CD4-positive, alpha-beta T cell (primary cell): ENCODE measurements around the gene TEDC1. TPM values are rescaled to one million over a fixed set of nuclear protein-coding genes. Genes with fewer than 3 reads are reported as not detected.

Experiments
- ATAC-seq: fragments of 200-7000 bp; cut with Tn5 transposase; one replicate; pipeline ENCODE4 v1.10.0; 2022; ENCODE audit warnings: mild to moderate bottlenecking; ENCODE audit not compliant: poor library complexity
- CTCF ChIA-PET: fragments of 350-600 bp; sonication (Branson Sonifier 250); formaldehyde crosslinking; loops from one replicate; lab custom pipeline; 2021; ENCODE audit warnings: antibody characterized with exemption, inconsistent platforms; lab: Charles Lee
- POLR2A ChIA-PET: fragments of 350-600 bp; sonication (Branson Sonifier 250); formaldehyde crosslinking; loops from one replicate; lab custom pipeline; 2021; ENCODE audit warnings: antibody characterized with exemption, inconsistent platforms; lab: Charles Lee
- DNase-seq, 14 experiments: peaks; one replicate each; pipeline ENCODE4 v3.0.0-alpha.2; 2013 to 2020; ENCODE audit warnings: mixed read lengths in 2 of 14
- H3K27ac ChIP-seq, 2 donors: one replicate each; pipeline versions ENCODE4 v1.5.1 to v1.7.0; 2013; ENCODE audit warnings: low read length in 2 of 2, low read depth in 1 of 2, mild to moderate bottlenecking in 1 of 2
- H3K27me3 ChIP-seq, 2 experiments: 1 replicate in 1 of 2; 2 replicates in 1 of 2; pipeline versions ENCODE4 v1.6.1 to v1.7.0; 2013; ENCODE audit warnings: low read length in 2 of 2, control low read depth in 1 of 2, mild to moderate bottlenecking in 1 of 2, moderate library complexity in 1 of 2; ENCODE audit not compliant: insufficient read depth in 2 of 2, control insufficient read depth in 1 of 2
- H3K36me3 ChIP-seq: one replicate; pipeline ENCODE4 v1.6.1; 2013; ENCODE audit warnings: low read length, control low read depth; ENCODE audit not compliant: insufficient read depth
- H3K4me1 ChIP-seq: one replicate; pipeline ENCODE4 v1.6.1; 2013; ENCODE audit warnings: low read length, control low read depth; ENCODE audit not compliant: insufficient read depth
- H3K4me3 ChIP-seq: one replicate; pipeline ENCODE4 v1.5.1; 2013; ENCODE audit warnings: mild to moderate bottlenecking, low read length, moderate library complexity
- H3K9me3 ChIP-seq, 2 experiments: 1 replicate in 1 of 2; 2 replicates in 1 of 2; pipeline versions ENCODE4 v1.6.1 to v1.7.0; 2013; ENCODE audit warnings: low read length in 2 of 2, mild to moderate bottlenecking in 2 of 2, control low read depth in 1 of 2, moderate library complexity in 1 of 2; ENCODE audit not compliant: control insufficient read depth in 1 of 2, insufficient read depth in 1 of 2
- H3K27ac Mint-ChIP-seq: one replicate; pipeline ENCODE4 v1.8.0; 2020; ENCODE audit warnings: mixed read lengths
- H3K27me3 Mint-ChIP-seq: one replicate; pipeline ENCODE4 v1.8.0; 2021; ENCODE audit warnings: mixed read lengths
- H3K36me3 Mint-ChIP-seq: one replicate; pipeline ENCODE4 v1.8.0; 2021; ENCODE audit warnings: low read depth, mixed read lengths
- H3K4me1 Mint-ChIP-seq: one replicate; pipeline ENCODE4 v1.8.0; 2021; ENCODE audit warnings: low read depth, mixed read lengths
- H3K4me3 Mint-ChIP-seq: one replicate; pipeline ENCODE4 v1.8.0; 2020; ENCODE audit warnings: mild to moderate bottlenecking, mixed read lengths
- H3K9me3 Mint-ChIP-seq: one replicate; pipeline ENCODE4 v1.8.0; 2020; ENCODE audit warnings: mixed read lengths
- CTCF ChIP-seq: fragments of 200-600 bp; IDR thresholded peaks from one replicate; pipeline ENCODE4 v1.8.0; 2022; ENCODE audit warnings: antibody characterized with exemption, mild to moderate bottlenecking
- intact Hi-C, 2 experiments: fragments of 100-400 bp; cut with DNase I in 1 of 2; cut with micrococcal nuclease in 1 of 2; formaldehyde crosslinking; loops; one replicate each; pipeline versions ENCODE4 v1.15.1 to v1.9.0; 2023 to 2025; cut with DNase I, micrococcal nuclease
- total RNA-seq, 174 experiments: library from RNA in 2 of 174; stranded (reverse) in 2 of 174; gene quantifications; one replicate each; pipeline ENCODE4 v1.2.3 and lab custom pipeline; 2021 to 2026

The TEDC1 gene
- total RNA-seq, 2 experiments from 2014 or later, result 102 to 108 TPM

- Mint-ChIP-seq H3K4me1 (peaks cover under 1% of the 10 kb centered on the region), H3K36me3 (no peaks in the 10 kb centered on the region), H3K9me3 (no peaks in the 10 kb centered on the region), H3K27me3 (no peaks in the 10 kb centered on the region), H3K27ac (no peak overlapping the region), H3K4me3 (no peak overlapping the region)
- Histone ChIP-seq H3K27ac (no peak overlapping the region), H3K4me1 (peaks cover 14% of the 10 kb centered on the region), H3K36me3 (peaks cover 25% of the 10 kb centered on the region), H3K27me3 (no peaks in the 10 kb centered on the region), H3K4me3 (no peak overlapping the region), H3K9me3 (no peaks in the 10 kb centered on the region)
- CTCF ChIA-PET, result interaction anchor here (1.5 to 2.0 kb wide), 2 partner anchors 20 to 21 kb away, joined by 4 to 5 read pairs; no protein-coding TSS in a partner anchor
- ATAC-seq (no peak), DNase-seq (no peak)
- no peak for TF ChIP-seq CTCF
- intact Hi-C loops, result no loop called here
- POLR2A ChIA-PET, result interaction anchor here (1.3 to 1.8 kb wide), 2 partner anchors 12 to 21 kb away, joined by 3 to 9 read pairs; partner anchors contain the start of gene TEDC1
Observed at GRCh38 chr14:105468621-105469241, 22.3 kb upstream of the TEDC1 start.

- H3K27ac ChIP-seq, result no peak overlapping the region
- no peak for TF ChIP-seq CTCF
- H3K27ac Mint-ChIP-seq, result no peak overlapping the region
- ATAC-seq (no peak), DNase-seq (no peak)
- H3K9me3 ChIP-seq, result no peaks in the 10 kb centered on the region
- H3K36me3 ChIP-seq, result peaks cover 17% of the 10 kb centered on the region
- no peaks in the 10 kb centered on the region for H3K27me3 Mint-ChIP-seq
- H3K36me3 Mint-ChIP-seq, result no peaks in the 10 kb centered on the region
- no peak overlapping the region for H3K4me3 Mint-ChIP-seq
- intact Hi-C loops, result no loop called here
- peaks cover 18% of the 10 kb centered on the region for H3K4me1 ChIP-seq
- no peak overlapping the region for H3K4me3 ChIP-seq
- H3K4me1 Mint-ChIP-seq, result peaks cover 4% of the 10 kb centered on the region
- no peaks in the 10 kb centered on the region for H3K27me3 ChIP-seq
- H3K9me3 Mint-ChIP-seq, result no peaks in the 10 kb centered on the region
- ChIA-PET POLR2A (interaction anchor here (1.3 kb wide), 1 partner anchor 11 kb away, joined by 3 read pairs; no protein-coding TSS in a partner anchor), CTCF (interaction anchor here (1.2 to 4.6 kb wide), 4 partner anchors 20 to 99 kb away, joined by 4 to 28 read pairs (median 6); partner anchors contain the start of gene TEDC1)
Observed at GRCh38 chr14:105469456-105470349, 21.3 kb upstream of the TEDC1 start.

GRCh38 chr14:105470350-105471296, 20.4 kb upstream of the TEDC1 start:
- no peak overlapping the region for H3K4me3 ChIP-seq
- DNase-seq (peak in 1 of 14 experiments; percentile 44), ATAC-seq (no peak)
- ChIA-PET POLR2A (no interaction called here), CTCF (interaction anchor here (1.2 to 4.6 kb wide), 4 partner anchors 10 to 100 kb away, joined by 4 to 28 read pairs (median 8); partner anchors contain the start of gene TEDC1)
- TF ChIP-seq CTCF, result no peak
- peaks cover 4 to 8% of the 10 kb centered on the region in 2 experiments for H3K27me3 ChIP-seq
- no peaks in the 10 kb centered on the region for H3K27me3 Mint-ChIP-seq
- no peaks in the 10 kb centered on the region for H3K9me3 Mint-ChIP-seq
- peaks cover 10% of the 10 kb centered on the region for H3K36me3 ChIP-seq
- H3K27ac ChIP-seq, result no peak overlapping the region
- H3K27ac Mint-ChIP-seq, result no peak overlapping the region
- no peaks in the 10 kb centered on the region for H3K9me3 ChIP-seq
- peaks cover 27% of the 10 kb centered on the region for H3K4me1 ChIP-seq
- H3K36me3 Mint-ChIP-seq, result no peaks in the 10 kb centered on the region
- intact Hi-C loops, result no loop called here
- peaks cover 4% of the 10 kb centered on the region for H3K4me1 Mint-ChIP-seq
- no peak overlapping the region for H3K4me3 Mint-ChIP-seq
